GM19025 (cell line): ENCODE data around the gene RLF.

Source experiments
- ATAC-seq: cut with Tn5 transposase; IDR thresholded peaks from one replicate; pipeline ENCODE4 v1.9.1; 2021; ENCODE audit warnings: mild to moderate bottlenecking, low read depth, moderate library complexity; ENCODE audit not compliant: unreplicated experiment

RLF gene

GRCh38 chr1:40268211-40268610 is 107.0 kb downstream of the RLF start:
- no peak for ATAC-seq

GRCh38 chr1:40270152-40270834 is 109.1 kb downstream of the RLF start:
- ATAC-seq = no peak

- ATAC-seq = no peak
These were observed 111.5 kb downstream of the RLF start for GRCh38 chr1:40272653-40273213.

- no peak for ATAC-seq
These were observed 112.5 kb downstream of the RLF start for GRCh38 chr1:40273547-40274166.

- ATAC-seq = no peak
These were observed 113.1 kb downstream of the RLF start for GRCh38 chr1:40274331-40274730.

- ATAC-seq = no peak
These were observed 114.9 kb downstream of the RLF start for GRCh38 chr1:40276122-40276521.

GRCh38 chr1:40281853-40282252 is 120.7 kb downstream of the RLF start:
- ATAC-seq = no peak
